Head of caudate nucleus (tissue), 42 donors: ENCODE measurements around the gene CDH20.
A peak's percentile ranks its signal among the peaks of the same experiment; 100 is the strongest.

Source experiments
- DNase-seq, 42 donors: peaks; one replicate each; pipeline versions ENCODE4 v3.0.0 to v3.0.0-alpha.2; 2020 to 2021; ENCODE audit warnings: mixed read lengths in 7 of 42
- intact Hi-C: fragments of 100-400 bp; cut with DNase I; formaldehyde crosslinking; loops from one replicate; pipeline ENCODE4 v1.15.0; 2022

The CDH20 gene

GRCh38 chr18:61400016-61400635 lies 66.9 kb downstream of the CDH20 start:
- DNase-seq = no peak
- intact Hi-C loops = no loop called here

- intact Hi-C loops = no loop called here
- DNase-seq = no peak
Observed at GRCh38 chr18:61400716-61401115, 67.5 kb downstream of the CDH20 start.

- intact Hi-C loops = no loop called here
- DNase-seq = no peak
Observed at GRCh38 chr18:61402726-61403125, 69.5 kb downstream of the CDH20 start.

- intact Hi-C loops = loop anchor here (10.0 kb wide), 1 partner anchor 79 kb away; the partner anchor contains the start of gene CDH20
Observed at GRCh38 chr18:61413396-61413795, 80.2 kb downstream of the CDH20 start.

GRCh38 chr18:61414086-61414485 lies 80.9 kb downstream of the CDH20 start:
- intact Hi-C loops = loop anchor here (10.0 kb wide), 1 partner anchor 79 kb away; the partner anchor contains the start of gene CDH20
- no peak for DNase-seq

More at GRCh38 chr18:61413396-61413795, 80.2 kb downstream of the CDH20 start:
- peak in 15 of 42 donors; percentile 10 to 72 (median 36) for DNase-seq

GRCh38 chr18:61419763-61420162 lies 86.5 kb downstream of the CDH20 start:
- intact Hi-C loops = loop anchor here (10.0 kb wide), 1 partner anchor 85 kb away; the partner anchor contains the start of gene CDH20
- DNase-seq = no peak

- intact Hi-C loops = no loop called here
- no peak for DNase-seq
Observed at GRCh38 chr18:61420218-61420885, 87.1 kb downstream of the CDH20 start.

GRCh38 chr18:61426492-61427053 lies 93.3 kb downstream of the CDH20 start:
- DNase-seq = no peak
- intact Hi-C loops = no loop called here

GRCh38 chr18:61428266-61428665 lies 95.0 kb downstream of the CDH20 start:
- intact Hi-C loops = no loop called here
- no peak for DNase-seq

GRCh38 chr18:61432590-61432989 lies 99.4 kb downstream of the CDH20 start:
- DNase-seq = no peak
- intact Hi-C loops = no loop called here

- intact Hi-C loops = no loop called here
- DNase-seq = peak in 3 of 42 donors; percentile 16 to 51 (median 34)
Observed at GRCh38 chr18:61435064-61435652, 101.9 kb downstream of the CDH20 start.

- no peak for DNase-seq
- intact Hi-C loops = no loop called here
Observed at GRCh38 chr18:61443081-61443725, 110.0 kb downstream of the CDH20 start.

GRCh38 chr18:61448316-61448715 lies 115.1 kb downstream of the CDH20 start:
- no peak for DNase-seq
- intact Hi-C loops = no loop called here

- peak in 2 of 42 donors; percentile 18 to 37 for DNase-seq
Observed at GRCh38 chr18:61459896-61460648, 126.8 kb downstream of the CDH20 start.

GRCh38 chr18:61464551-61465142 lies 131.4 kb downstream of the CDH20 start:
- intact Hi-C loops = no loop called here
- no peak for DNase-seq

More at GRCh38 chr18:61459896-61460648, 126.8 kb downstream of the CDH20 start:
- intact Hi-C loops = no loop called here

GRCh38 chr18:61466736-61467135 lies 133.5 kb downstream of the CDH20 start:
- intact Hi-C loops = no loop called here
- DNase-seq = peak in 36 of 42 donors; percentile 5 to 76 (median 38)

- no peak for DNase-seq
Observed at GRCh38 chr18:61470031-61470674, 136.9 kb downstream of the CDH20 start.

GRCh38 chr18:61471541-61471940 lies 138.3 kb downstream of the CDH20 start:
- intact Hi-C loops = no loop called here
- no peak for DNase-seq

More at GRCh38 chr18:61470031-61470674, 136.9 kb downstream of the CDH20 start:
- intact Hi-C loops = no loop called here
